Cortex of kidney (tissue), 1 donor: ENCODE data around the gene UPF2.
"Not testable (repeated sequence)": the region's sequence is repeated elsewhere in the genome, so short reads cannot be mapped to it uniquely, and the experiment has no call there.

Experiments
- DNase-seq: peaks from one replicate; lab custom pipeline; 2025; lab: John Stamatoyannopoulos, UW

UPF2 gene

GRCh38 chr10:11907914-11908313 is 134.7 kb downstream of the UPF2 start:
- DNase-seq: no peak

GRCh38 chr10:11906714-11907113 is 135.9 kb downstream of the UPF2 start:
- DNase-seq: no peak

GRCh38 chr10:11902646-11903045 is 140.0 kb downstream of the UPF2 start:
- DNase-seq: no peak

- no peak for DNase-seq
Observed at GRCh38 chr10:11901833-11902475, 140.7 kb downstream of the UPF2 start.

GRCh38 chr10:11901454-11901832 is 141.2 kb downstream of the UPF2 start:
- no peak for DNase-seq

- DNase-seq: no peak
Observed at GRCh38 chr10:11901036-11901301, 141.6 kb downstream of the UPF2 start.

GRCh38 chr10:11899067-11899876 is 143.3 kb downstream of the UPF2 start:
- no peak for DNase-seq

GRCh38 chr10:11898372-11899066 is 144.1 kb downstream of the UPF2 start:
- no peak for DNase-seq

- DNase-seq: no peak
Observed at GRCh38 chr10:11898033-11898371, 144.6 kb downstream of the UPF2 start.

GRCh38 chr10:11896549-11897200 is 145.9 kb downstream of the UPF2 start:
- no peak for DNase-seq

GRCh38 chr10:11895598-11895997 is 147.0 kb downstream of the UPF2 start:
- no peak for DNase-seq

GRCh38 chr10:11895108-11895466 is 147.5 kb downstream of the UPF2 start:
- no peak for DNase-seq

GRCh38 chr10:11894381-11895107 is 148.1 kb downstream of the UPF2 start:
- DNase-seq: no peak

- DNase-seq: no peak
Observed at GRCh38 chr10:11893749-11894278, 148.8 kb downstream of the UPF2 start.

GRCh38 chr10:11891776-11892486 is 150.7 kb downstream of the UPF2 start:
- DNase-seq: no peak

- not testable (repeated sequence) for DNase-seq
Observed at GRCh38 chr10:11889263-11889662, 153.3 kb downstream of the UPF2 start.

GRCh38 chr10:11887381-11888227 is 155.0 kb downstream of the UPF2 start:
- no peak for DNase-seq

- DNase-seq: no peak
Observed at GRCh38 chr10:11886851-11887250, 155.8 kb downstream of the UPF2 start.

- no peak for DNase-seq
Observed at GRCh38 chr10:11886138-11886474, 156.5 kb downstream of the UPF2 start.

- no peak for DNase-seq
Observed at GRCh38 chr10:11885437-11886137, 157.0 kb downstream of the UPF2 start.
